GM21367 (cell line): Measurements from ENCODE around the gene SUV39H1.
"Not testable (repeated sequence)": the region's sequence is repeated elsewhere in the genome, so short reads cannot be mapped to it uniquely, and the experiment has no call there.

Experiments
- ATAC-seq: cut with Tn5 transposase; IDR thresholded peaks from one replicate; pipeline ENCODE4 v1.9.1; 2021; ENCODE audit not compliant: unreplicated experiment

SUV39H1 gene, protein sequence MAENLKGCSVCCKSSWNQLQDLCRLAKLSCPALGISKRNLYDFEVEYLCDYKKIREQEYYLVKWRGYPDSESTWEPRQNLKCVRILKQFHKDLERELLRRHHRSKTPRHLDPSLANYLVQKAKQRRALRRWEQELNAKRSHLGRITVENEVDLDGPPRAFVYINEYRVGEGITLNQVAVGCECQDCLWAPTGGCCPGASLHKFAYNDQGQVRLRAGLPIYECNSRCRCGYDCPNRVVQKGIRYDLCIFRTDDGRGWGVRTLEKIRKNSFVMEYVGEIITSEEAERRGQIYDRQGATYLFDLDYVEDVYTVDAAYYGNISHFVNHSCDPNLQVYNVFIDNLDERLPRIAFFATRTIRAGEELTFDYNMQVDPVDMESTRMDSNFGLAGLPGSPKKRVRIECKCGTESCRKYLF

DNA sequence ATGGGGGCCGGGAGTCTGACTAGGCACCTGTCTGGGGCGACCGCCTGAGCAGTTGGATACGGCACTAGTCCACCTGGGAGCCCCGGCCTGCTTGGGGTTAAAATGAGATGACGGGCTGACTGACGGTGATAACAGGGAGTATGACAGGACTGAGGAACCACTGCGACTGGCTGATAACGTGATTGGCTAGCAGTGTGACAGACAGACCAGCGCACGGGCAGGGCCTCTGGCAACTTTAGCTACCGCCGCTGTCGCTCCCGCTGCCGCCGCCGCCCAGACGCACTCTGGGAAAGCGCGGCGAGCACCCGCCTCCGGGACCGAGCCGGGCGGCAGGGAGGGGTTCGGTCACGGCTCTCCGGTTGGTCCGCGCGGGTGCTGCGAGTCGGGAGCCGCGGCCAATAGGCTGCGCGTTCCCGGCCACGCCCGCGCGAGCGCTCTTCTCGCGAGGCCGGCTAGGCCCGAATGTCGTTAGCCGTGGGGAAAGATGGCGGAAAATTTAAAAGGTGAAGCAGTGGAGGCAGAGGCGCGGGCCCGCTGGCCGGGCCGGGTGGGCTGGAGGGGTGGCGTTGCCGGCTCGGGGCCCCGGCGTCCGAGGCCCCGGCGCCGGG, at the start of gene SUV39H1:
Gene SUV39H1, plus strand, starts transcription at position 434 of the 608 bp plus-strand sequence. Its CDS starts 51 bp downstream, at position 485.
- ATAC-seq: peak; percentile 91

DNA sequence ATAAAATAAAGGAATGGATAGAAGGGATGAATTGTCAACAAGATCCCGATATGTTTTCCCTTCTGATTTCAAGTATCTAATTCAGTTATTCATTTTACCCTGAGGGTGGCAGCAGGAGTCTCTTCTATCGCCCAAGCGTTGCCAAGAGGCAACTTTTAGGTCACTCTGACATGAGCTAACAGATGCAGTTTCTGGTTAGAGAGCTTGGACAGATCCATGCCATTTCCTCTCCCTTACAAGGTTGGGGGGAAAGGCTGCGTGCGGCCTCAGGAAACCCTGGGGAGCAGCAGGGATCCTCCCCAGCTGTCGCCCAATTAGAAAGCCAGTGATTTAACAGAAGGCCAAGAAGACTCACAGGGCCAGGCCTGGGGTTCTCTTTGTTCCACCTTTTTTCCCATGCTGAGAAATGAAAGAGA, 48.2 kb upstream of the SUV39H1 start:
- no peak for ATAC-seq

DNA sequence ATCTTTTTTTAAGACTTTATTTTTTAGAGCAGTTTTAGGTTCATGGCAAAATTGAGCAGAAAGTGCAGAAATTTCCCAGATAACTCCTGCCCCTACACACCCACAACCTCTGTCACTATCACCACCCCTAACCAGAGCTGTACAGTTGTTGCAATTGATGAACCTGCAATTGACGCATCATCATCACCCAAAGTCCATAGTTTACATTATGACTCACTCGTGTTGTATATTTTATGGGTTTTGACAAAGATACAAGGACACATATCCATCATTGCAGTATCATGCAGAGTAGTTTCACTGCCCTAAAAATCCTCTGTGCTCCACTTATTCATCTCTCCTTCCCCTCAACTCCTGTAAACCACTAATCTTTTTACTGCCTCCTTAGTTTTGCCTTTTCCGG, 47.4 kb upstream of the SUV39H1 start:
- ATAC-seq: no peak

DNA sequence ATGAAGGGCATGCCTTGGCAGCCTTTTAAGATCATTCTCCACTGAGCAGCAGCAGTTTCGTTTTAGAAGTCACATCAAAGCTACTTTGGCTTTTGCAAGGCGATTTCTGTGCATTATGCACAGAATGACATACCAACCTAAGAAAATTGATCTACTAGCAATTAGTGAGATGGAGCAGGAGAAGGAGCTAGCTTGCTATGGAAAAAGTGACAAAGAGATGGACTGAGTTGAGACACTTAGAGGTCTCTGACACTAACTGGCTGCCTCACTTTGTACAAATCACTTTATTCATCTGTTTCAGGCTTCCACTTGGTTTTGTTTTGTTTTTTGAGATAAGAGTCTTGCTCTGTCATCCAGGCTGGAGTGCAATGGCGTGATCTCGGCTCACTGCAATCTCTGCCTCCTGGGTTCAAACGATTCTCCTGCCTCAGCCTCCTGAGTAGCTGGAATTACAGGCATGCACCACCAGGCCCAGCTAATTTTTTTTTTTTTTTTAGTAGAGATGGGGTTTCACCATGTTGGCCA, 44.4 kb upstream of the SUV39H1 start:
- not testable (repeated sequence) for ATAC-seq

DNA sequence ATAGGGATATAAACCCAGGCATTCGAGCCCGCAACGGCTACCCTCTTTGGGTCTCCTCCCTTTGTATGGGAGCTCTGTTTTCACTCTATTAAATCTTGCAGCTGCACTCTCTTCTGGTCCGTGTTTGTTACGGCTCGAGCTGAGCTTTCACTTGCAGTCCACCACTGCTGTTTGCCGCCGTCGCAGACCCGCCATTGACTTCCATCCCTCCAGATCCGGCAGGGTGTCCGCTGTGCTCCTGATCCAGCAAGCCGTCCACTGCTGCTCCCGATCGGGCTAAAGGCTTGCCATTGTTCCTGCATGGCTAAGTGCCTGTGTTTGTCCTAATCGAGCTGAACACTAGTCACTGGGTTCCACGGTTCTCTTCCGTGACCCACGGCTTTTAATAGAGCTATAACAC, 41.8 kb upstream of the SUV39H1 start:
- ATAC-seq: not testable (repeated sequence)

DNA sequence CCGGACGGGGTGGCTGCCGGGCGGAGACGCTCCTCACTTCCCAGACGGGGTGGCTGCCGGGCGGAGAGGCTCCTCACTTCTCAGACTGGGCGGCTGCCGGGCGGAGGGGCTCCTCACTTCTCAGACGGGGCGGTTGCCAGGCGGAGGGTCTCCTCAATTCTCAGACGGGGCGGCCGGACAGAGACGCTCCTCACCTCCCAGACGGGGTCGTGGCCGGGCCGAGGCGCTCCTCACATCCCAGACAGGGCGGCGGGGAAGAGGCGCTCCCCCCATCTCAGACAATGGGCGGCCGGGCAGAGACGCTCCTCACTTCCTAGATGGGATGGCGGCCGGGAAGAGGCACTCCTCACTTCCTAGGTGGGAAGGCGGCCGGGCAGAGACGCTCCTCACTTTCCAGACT, 36.8 kb upstream of the SUV39H1 start:
- not testable (repeated sequence) for ATAC-seq

DNA sequence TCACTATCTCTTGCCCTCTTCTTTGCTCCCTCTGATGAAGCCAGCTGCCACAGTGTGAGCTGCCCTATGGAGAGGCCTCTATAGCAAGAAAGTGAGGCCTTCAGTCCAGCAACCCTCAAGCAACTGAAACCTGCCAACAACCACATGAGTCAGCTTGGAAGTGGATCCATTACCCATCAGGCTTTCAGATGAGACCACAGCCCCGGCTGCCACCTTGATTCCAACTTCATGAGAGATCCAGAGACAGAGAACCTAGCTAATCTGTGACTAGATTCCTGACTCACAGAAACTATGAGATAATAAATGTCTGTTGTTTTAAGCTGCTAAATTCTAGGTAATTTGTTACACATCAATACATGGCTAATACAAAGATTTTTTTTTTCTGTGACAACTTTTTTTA, 33.3 kb upstream of the SUV39H1 start:
- no peak for ATAC-seq

DNA sequence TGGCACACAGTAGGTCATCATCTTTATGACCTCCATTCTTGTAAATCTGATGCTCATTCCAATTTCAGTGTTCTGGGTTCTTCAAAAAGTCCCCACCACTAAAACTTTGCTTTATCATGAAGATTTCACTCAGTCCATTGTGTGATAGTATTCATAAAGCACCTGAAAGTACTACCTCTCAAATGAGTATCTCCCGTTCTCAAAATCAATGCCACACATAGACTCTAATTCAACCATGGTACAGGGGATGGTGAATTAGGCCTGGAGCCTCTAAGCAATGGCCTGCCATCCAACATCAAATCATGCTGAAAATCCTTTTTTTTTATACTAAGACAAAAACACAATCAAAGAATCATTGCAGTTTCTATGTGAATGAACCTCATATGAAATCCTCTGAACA, 32.4 kb upstream of the SUV39H1 start:
- no peak for ATAC-seq

DNA sequence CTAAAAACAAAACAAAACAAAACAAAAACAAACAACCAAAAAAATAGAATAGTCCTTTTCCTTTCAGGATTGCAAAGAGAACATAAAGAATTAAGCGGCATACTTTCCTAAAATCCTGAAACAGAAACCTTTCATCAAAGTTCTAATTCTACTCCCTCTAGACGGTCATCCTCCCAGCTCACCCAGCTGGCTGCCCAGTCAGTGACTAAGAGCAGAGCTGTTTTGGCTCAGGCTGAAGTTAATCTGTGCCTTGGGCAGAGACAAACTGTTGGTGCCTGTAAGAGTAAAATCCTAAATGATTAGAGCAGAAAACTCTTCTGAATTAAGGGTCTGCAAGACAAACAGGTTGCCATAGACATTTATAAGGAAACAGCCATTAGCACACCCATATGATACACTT, 30.5 kb upstream of the SUV39H1 start:
- ATAC-seq: no peak

DNA sequence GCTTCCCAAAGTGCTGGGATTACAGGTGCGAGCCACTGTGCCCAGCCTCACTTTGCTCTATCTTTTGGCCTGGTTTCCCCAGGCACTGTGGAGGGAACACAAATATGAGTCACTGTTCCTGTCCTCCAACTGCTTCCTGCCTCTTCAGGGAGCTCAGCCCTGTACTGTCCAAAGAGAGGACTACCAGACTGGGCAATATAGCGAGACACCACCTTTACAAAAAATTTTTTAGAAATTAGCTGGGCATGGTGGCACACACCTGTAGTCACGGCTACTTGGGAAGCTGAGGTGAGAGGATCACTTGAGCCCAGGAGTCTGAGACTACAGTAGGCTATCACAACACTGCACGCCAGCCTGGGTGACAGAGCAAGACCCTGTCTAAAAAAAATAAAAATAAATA, 29.9 kb upstream of the SUV39H1 start:
- ATAC-seq: no peak

DNA sequence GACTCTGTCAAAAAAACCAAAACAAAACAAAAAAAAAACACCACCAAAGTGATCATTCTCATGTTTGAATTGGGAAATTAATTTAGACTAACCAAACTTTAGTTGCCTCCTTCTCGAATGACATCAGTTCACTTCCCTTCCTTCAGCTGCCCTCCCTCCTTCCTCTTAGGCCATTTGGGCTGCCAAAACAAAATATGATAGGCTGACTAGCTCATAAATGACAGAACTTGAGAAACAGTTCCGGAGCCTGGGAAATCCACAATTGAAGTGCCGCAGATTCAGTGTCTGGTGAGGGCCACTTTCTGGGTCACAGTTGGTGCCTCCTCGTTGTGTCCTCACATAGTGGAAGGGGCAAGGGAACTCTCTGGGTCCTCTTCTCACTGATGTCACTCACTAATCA, 29.0 kb upstream of the SUV39H1 start:
- no peak for ATAC-seq

DNA sequence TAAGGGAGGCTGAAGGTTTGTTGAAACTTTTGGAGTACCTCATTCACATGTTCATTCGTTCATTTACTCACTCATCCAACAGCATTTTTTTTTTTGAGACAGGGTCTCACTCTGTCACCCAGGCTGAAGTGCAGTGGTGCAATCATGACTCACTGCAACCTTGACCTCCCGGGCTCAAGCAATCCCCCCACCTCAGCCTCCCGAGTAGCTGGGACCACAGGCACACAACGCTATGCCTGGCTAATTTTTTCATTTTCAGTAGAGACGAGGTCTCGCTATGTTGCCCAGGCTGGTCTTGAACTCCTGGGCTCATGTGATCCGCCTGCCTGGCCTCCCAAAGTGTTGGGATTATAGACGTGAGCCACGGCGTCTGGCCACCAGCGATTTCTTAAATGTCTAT, 28.3 kb upstream of the SUV39H1 start:
- ATAC-seq: not testable (repeated sequence)

DNA sequence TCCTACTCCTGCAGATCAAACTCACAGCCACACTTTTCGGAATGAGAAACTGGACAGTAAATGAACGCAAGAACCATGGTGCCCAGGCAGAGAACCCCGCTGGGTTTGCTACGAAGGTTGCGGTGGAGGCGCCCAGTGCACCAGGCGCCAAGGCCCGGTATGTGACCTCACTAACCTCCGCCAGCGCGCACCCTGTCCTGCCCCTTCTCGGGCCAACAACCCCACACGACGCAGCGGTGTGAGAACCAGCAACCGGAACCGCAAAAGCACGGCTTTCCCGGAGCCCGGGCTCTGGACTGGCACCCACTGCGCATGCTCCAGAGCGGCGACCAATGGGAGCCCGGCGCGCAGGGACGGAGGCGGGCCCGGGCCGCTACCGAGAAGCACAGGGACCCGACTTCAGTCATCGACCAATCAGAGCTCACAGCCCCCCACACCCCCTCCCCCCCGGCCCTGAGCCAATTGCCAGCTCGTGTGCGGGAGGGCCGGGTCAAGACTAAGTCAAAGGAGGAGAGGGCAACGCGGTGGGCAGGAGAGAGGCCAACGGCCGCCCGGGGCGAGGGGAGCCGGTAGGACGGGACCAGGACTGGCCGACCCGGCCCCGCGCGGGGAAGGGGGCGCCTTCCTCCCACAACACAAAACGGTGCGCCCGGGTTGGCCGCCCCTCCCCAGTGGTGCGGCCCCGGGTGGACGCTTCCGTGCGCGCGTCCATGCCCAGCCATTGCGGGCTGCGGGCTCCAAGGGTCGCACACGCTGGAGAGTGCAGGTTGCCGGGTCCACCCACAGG, 20.2 kb upstream of the SUV39H1 start:
- peak; percentile 84 for ATAC-seq

DNA sequence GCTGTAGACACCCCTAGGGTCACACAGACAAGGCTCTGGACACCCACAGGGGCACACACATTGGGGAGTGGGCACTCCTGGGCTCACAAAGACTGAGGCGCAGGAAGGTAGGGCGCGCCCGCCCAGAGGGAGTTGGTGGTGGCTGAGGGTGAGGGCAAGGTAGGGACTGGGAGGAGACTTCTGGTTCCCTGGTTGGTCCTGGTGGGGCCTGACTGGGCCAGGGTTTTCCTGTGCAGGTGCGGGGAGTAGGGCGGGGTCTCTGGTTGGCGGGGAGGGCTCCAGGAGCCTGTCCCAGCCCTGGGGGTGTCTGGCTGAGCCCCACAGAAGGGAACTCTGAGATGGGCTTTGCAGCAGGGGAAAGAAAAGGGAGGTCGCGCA, 19.7 kb upstream of the SUV39H1 start:
- peak; percentile 13 for ATAC-seq

DNA sequence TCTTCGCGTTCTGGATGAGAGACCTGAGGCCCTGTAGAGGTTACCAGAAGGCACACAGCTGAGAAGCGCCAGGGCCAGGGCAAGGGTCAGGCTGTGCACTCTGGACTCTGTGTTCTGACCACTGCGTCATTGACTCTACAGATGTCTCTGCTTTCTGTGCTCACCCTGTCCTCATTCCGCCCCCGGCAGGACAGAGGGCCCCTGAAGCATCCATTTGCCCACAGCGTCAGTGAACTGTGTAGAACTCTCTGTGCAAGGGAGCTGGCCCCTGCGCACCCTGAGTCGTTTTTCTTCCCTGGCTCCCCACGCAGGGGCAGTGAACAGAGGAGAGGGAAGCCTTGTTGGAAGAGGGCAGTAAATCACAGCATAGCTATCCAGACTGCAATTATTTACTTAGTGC, 19.0 kb upstream of the SUV39H1 start:
- no peak for ATAC-seq

DNA sequence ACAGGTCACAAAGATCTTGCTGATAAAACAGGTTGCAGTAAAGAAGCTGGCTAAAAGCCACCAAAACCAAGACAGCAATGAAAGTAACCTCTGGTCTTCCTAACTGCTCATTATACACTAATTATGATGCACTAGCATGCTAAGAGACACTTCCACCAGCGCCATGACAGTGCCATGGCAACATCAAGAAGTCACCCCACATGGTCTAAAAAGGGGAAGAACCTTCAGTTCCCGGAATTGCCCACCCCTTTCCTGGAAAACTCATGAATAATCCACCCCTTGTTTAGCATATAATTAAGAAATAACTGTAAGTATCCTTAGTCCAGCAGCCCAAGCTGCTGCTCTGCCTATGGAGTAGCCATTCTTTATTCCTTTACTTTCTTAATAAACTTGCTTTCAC, 16.1 kb upstream of the SUV39H1 start:
- not testable (repeated sequence) for ATAC-seq

DNA sequence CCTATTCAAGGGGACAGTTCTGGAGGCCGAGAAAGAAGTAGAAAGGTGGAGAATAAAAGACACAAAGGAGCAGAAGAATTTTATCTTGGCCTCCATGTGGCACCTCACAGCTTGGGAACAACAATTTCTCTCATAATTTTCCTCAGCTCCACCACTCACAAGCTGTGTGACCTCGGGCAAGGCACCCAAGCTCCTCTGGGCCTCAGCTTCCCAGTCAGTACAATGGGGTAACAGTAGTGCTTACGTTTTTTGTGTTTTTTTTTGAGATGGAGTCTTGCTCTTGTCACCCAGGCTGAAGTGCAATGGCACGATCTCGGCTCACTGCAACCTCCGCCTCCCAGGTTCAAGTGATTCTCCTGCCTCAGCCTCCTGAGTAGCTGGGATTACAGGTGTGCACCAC, 15.6 kb upstream of the SUV39H1 start:
- ATAC-seq: not testable (repeated sequence)

DNA sequence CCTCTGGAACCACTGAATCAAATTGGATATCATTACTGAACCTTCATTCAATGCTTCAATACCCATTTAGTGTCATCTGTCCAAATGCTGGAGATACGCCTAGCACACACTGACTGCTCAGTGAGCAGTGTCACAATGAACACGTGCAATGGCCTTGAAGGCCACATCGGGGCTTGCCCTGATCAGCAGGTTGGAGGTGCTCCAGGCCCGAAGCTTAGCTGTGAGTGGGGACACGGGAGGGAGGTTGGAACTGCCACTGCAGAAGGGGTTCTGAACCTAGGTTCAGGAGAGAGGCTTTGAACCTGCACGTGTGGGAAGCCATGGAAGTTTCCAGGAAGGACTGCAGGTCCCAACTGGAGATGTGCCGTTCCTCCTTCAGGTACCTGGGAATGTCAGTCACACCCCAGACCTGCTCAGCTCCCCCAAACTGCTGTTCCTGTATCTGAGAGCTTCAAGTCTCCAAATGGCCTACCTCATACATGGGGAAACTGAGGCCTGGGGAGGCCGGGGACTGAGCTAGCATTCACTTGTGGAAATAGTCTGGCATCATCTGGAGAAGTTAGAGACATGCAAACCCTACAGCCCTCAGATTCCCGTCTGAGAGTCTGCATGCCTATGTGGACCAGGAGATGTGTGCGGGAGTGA, 14.9 kb upstream of the SUV39H1 start:
- no peak for ATAC-seq

DNA sequence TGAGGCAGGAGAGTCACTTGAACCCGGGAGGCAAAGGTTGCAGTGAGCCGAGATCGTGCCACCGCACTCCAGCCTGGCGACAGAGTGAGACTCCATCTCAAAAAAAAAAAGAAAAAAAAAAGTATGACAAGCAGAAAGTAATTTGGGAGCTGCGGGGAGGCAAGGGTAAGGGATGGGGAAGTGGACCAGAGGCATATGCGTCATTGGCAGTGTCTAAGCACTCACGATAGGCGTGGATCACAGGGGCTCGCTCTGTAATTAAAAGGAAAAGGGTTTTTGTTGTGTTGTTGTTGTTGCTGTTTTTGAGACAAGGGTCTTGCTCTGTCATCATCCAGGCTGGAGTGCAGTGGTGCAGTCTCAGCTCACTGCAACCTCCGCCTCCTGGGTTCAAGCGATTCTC, 13.7 kb upstream of the SUV39H1 start:
- not testable (repeated sequence) for ATAC-seq

DNA sequence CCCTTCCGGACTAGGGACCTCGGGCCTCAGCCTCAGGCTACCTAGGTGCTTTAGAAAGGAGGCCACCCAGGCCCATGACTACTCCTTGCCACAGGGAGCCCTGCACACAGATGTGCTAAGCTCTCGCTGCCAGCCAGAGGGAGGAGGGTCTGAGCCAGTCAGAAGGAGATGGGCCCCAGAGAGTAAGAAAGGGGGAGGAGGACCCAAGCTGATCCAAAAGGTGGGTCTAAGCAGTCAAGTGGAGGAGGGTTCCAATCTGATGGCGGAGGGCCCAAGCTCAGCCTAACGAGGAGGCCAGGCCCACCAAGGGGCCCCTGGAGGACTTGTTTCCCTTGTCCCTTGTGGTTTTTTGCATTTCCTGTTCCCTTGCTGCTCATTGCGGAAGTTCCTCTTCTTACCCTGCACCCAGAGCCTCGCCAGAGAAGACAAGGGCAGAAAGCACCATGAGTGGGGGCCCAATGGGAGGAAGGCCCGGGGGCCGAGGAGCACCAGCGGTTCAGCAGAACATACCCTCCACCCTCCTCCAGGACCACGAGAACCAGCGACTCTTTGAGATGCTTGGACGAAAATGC, 13.0 kb upstream of the SUV39H1 start, which contains the start of gene WAS:
Gene WAS, plus strand, starts transcription at position 389 of the 572 bp plus-strand sequence. Its CDS starts 55 bp downstream, at position 444.
- ATAC-seq: no peak

DNA sequence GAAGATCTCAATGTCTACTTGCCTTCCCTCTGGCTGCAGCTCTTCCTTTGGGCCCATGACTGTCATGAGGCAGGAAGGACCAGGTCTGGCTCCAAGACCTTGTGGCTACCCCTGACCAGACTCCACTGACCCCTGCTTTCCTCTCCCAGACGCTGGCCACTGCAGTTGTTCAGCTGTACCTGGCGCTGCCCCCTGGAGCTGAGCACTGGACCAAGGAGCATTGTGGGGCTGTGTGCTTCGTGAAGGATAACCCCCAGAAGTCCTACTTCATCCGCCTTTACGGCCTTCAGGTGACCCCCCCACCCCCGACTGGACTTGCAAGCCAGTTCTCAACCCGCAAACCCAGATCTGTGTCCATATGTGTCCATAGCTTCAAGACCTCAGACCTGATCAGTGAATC, 12.4 kb upstream of the SUV39H1 start:
- no peak for ATAC-seq
